GM18517 (cell line): ENCODE measurements around the gene SERPINB6.
"Not testable (repeated sequence)": the region's sequence is repeated elsewhere in the genome, so short reads cannot be mapped to it uniquely, and the experiment has no call there.

Experiments
- ATAC-seq: cut with Tn5 transposase; IDR thresholded peaks from one replicate; pipeline ENCODE4 v1.9.1; 2021; ENCODE audit warnings: mild to moderate bottlenecking, moderate library complexity; ENCODE audit not compliant: unreplicated experiment

Gene SERPINB6

GRCh38 chr6:2959909-2960719 is 11.3 kb downstream of the SERPINB6 start:
- no peak for ATAC-seq

- ATAC-seq, result no peak
These were observed 12.6 kb downstream of the SERPINB6 start for GRCh38 chr6:2958776-2959175.

GRCh38 chr6:2958331-2958711 is 13.0 kb downstream of the SERPINB6 start:
- ATAC-seq, result no peak

- no peak for ATAC-seq
These were observed 13.6 kb downstream of the SERPINB6 start for GRCh38 chr6:2957696-2958330.

GRCh38 chr6:2956930-2957685 is 14.3 kb downstream of the SERPINB6 start:
- ATAC-seq, result no peak

- no peak for ATAC-seq
These were observed 18.3 kb downstream of the SERPINB6 start for GRCh38 chr6:2953098-2953497.

- no peak for ATAC-seq
These were observed 18.7 kb downstream of the SERPINB6 start for GRCh38 chr6:2952557-2953095.

GRCh38 chr6:2951728-2952127 is 19.6 kb downstream of the SERPINB6 start:
- no peak for ATAC-seq

- ATAC-seq, result no peak
These were observed 20.7 kb downstream of the SERPINB6 start for GRCh38 chr6:2950713-2951112.

GRCh38 chr6:2949536-2950083 is 21.8 kb downstream of the SERPINB6 start:
- ATAC-seq, result no peak

- ATAC-seq, result no peak
These were observed 22.2 kb downstream of the SERPINB6 start for GRCh38 chr6:2949121-2949520.

- no peak for ATAC-seq
These were observed 22.9 kb downstream of the SERPINB6 start for GRCh38 chr6:2948228-2949025.

- ATAC-seq, result no peak
These were observed 23.9 kb downstream of the SERPINB6 start for GRCh38 chr6:2947445-2947844.

- ATAC-seq, result no peak
These were observed 26.3 kb downstream of the SERPINB6 start for GRCh38 chr6:2945153-2945452.

- ATAC-seq, result no peak
These were observed 26.8 kb downstream of the SERPINB6 start for GRCh38 chr6:2944405-2945152.

- no peak for ATAC-seq
These were observed 27.8 kb downstream of the SERPINB6 start for GRCh38 chr6:2943564-2943955.

- ATAC-seq, result no peak
These were observed 28.3 kb downstream of the SERPINB6 start for GRCh38 chr6:2942914-2943563.

- not testable (repeated sequence) for ATAC-seq
These were observed 29.3 kb downstream of the SERPINB6 start for GRCh38 chr6:2942116-2942515.

- ATAC-seq, result no peak
These were observed 30.5 kb downstream of the SERPINB6 start for GRCh38 chr6:2940851-2941250.
